GM18498 (cell line): ENCODE results near the gene VASP.
"Not testable (repeated sequence)": the region's sequence is repeated elsewhere in the genome, so short reads cannot be mapped to it uniquely, and the experiment has no call there.

Experiments used
- ATAC-seq: cut with Tn5 transposase; IDR thresholded peaks from one replicate; pipeline ENCODE4 v1.9.1; 2021; ENCODE audit warnings: mild to moderate bottlenecking, moderate library complexity; ENCODE audit not compliant: unreplicated experiment

VASP gene

GRCh38 chr19:45496349-45496953, 10.8 kb upstream of the VASP start:
- ATAC-seq = no peak

GRCh38 chr19:45497791-45498190, 9.5 kb upstream of the VASP start:
- ATAC-seq = no peak

GRCh38 chr19:45498411-45499195, 8.7 kb upstream of the VASP start, which contains the start of gene PPM1N:
Gene PPM1N (plus strand): TSS chr19:45498443. CDS start chr19:45498473, 30 bp downstream.
- no peak for ATAC-seq

GRCh38 chr19:45499196-45500180, 7.8 kb upstream of the VASP start:
- no peak for ATAC-seq

- ATAC-seq = no peak
These were observed 6.2 kb upstream of the VASP start for GRCh38 chr19:45500918-45501729.

- ATAC-seq = no peak
These were observed 5.6 kb upstream of the VASP start for GRCh38 chr19:45501730-45502014.

GRCh38 chr19:45502111-45502510, 5.2 kb upstream of the VASP start:
- no peak for ATAC-seq

GRCh38 chr19:45503909-45504308, 3.4 kb upstream of the VASP start:
- ATAC-seq = no peak

GRCh38 chr19:45505151-45505995, 1.9 kb upstream of the VASP start:
- ATAC-seq = no peak

GRCh38 chr19:45505996-45506245, 1.4 kb upstream of the VASP start:
- no peak for ATAC-seq

GRCh38 chr19:45506246-45506988, 862 bp upstream of the VASP start:
- peak; percentile 70 for ATAC-seq

GRCh38 chr19:45507872-45508416, 665 bp downstream of the VASP start:
- ATAC-seq = no peak

- ATAC-seq = no peak
These were observed 1.2 kb downstream of the VASP start for GRCh38 chr19:45508417-45508860.

- no peak for ATAC-seq
These were observed 1.8 kb downstream of the VASP start for GRCh38 chr19:45508861-45509691.

- no peak for ATAC-seq
These were observed 2.4 kb downstream of the VASP start for GRCh38 chr19:45509692-45510015.

- ATAC-seq = not testable (repeated sequence)
These were observed 3.1 kb downstream of the VASP start for GRCh38 chr19:45510352-45510751.

GRCh38 chr19:45511074-45511473, 3.8 kb downstream of the VASP start:
- no peak for ATAC-seq

GRCh38 chr19:45512881-45513483, 5.7 kb downstream of the VASP start:
- ATAC-seq = no peak
